A549 (cell line): ENCODE results near the gene C1QC. TPM values are rescaled to one million over a fixed set of nuclear protein-coding genes. Genes with fewer than 3 reads are reported as not detected.
A peak's percentile ranks its signal among the peaks of the same experiment; 100 is the strongest.

Experiments
- ATAC-seq, 2 experiments: fragments of 200-7000 bp in 1 of 2; fragments of >200 bp in 1 of 2; cut with Nextera tagmentation in 1 of 2; cut with Tn5 transposase in 1 of 2; 3 replicates each; pipeline versions ENCODE4 v1.8.0 to v1.9.1; 2018 to 2020; ENCODE audit warnings: mild to moderate bottlenecking in 1 of 2, moderate library complexity in 1 of 2
- CTCF ChIA-PET: fragments of 300-600 bp; sonication (Branson Sonifier 250); formaldehyde crosslinking; extraction: SDS; loops from one replicate; lab custom pipeline; 2021; ENCODE audit warnings: antibody characterized with exemption, inconsistent platforms; lab: Yijun Ruan, JAX
- POLR2A ChIA-PET: fragments of 350-600 bp; formaldehyde crosslinking; extraction: SDS; loops from one replicate; lab custom pipeline; 2021; ENCODE audit warnings: antibody characterized with exemption, inconsistent platforms; lab: Yijun Ruan, JAX
- DNase-seq, 2 experiments: peaks; one replicate each; pipeline versions ENCODE4 v3.0.0 to v3.0.0-alpha.2; 2011 to 2016; ENCODE audit warnings: low read depth in 1 of 2, low spot score in 1 of 2
- FAIRE-seq: peaks from 2 replicates; lab custom pipeline; 2011; peaks lifted over from hg19 to GRCh38; lab: Jason Lieb, UNC
- H3K27ac ChIP-seq, 2 experiments: fragments of >200 bp; sonication (Bioruptor Twin); formaldehyde crosslinking; 3 replicates each; pipeline ENCODE4 v1.5.1; 2016 to 2017
- H3K4me1 ChIP-seq: fragments of >200 bp; sonication (Bioruptor Twin); formaldehyde crosslinking; 3 replicates; pipeline ENCODE4 v1.6.1; 2016
- H3K4me2 ChIP-seq: fragments of >200 bp; sonication (Bioruptor Twin); formaldehyde crosslinking; 3 replicates; pipeline ENCODE4 v1.6.1; 2016
- H3K4me3 ChIP-seq: fragments of >200 bp; sonication (Bioruptor Twin); formaldehyde crosslinking; 3 replicates; pipeline ENCODE4 v1.5.1; 2016
- H3K9me3 ChIP-seq: fragments of >200 bp; sonication (Bioruptor Twin); formaldehyde crosslinking; 3 replicates; pipeline ENCODE4 v1.6.1; 2016
- CBX2 ChIP-seq: fragments of 200-600 bp; sonication (generic); IDR thresholded peaks from 2 replicates; pipeline ENCODE4 v1.6.1; 2016; ENCODE audit warnings: low read depth, mild to moderate bottlenecking, borderline replicate concordance
- CHD2 ChIP-seq: fragments of 150-350 bp; IDR thresholded peaks from 2 replicates; pipeline ENCODE4 v1.6.1; 2014; ENCODE audit warnings: low read length; ENCODE audit not compliant: partially characterized antibody
- CHD4 ChIP-seq: fragments of 200-600 bp; sonication (generic); IDR thresholded peaks from 2 replicates; pipeline ENCODE4 v1.6.1; 2016; ENCODE audit warnings: antibody characterized with exemption, mild to moderate bottlenecking, borderline replicate concordance
- EP300 ChIP-seq, 2 experiments: fragments of >200 bp; sonication (Bioruptor Twin); formaldehyde crosslinking; IDR thresholded peaks; 2 replicates in 1 of 2; 3 replicates in 1 of 2; pipeline ENCODE4 v1.6.1; 2016 to 2017
- ESRRA ChIP-seq: fragments of 150-350 bp; IDR thresholded peaks from 2 replicates; pipeline ENCODE4 v1.6.1; 2014; ENCODE audit warnings: mild to moderate bottlenecking, low read length, borderline replicate concordance
- FOSB ChIP-seq: fragments of 250-450 bp; sonication (Bioruptor Pico); IDR thresholded peaks from 2 replicates; pipeline ENCODE4 v1.5.0; 2020; ENCODE audit warnings: mild to moderate bottlenecking, moderate library complexity
- FOSL2 ChIP-seq, 2 experiments: fragments of 450-650 bp in 1 of 2; fragments of >200 bp in 1 of 2; sonication (Bioruptor Twin) in 1 of 2; formaldehyde crosslinking; IDR thresholded peaks; 2 replicates each; pipeline versions ENCODE4 v1.5.0 to v1.6.1; 2016 to 2020; ENCODE audit warnings: mild to moderate bottlenecking in 1 of 2, moderate library complexity in 1 of 2
- FOXS1 ChIP-seq: fragments of 250-450 bp; sonication (Bioruptor Pico); IDR thresholded peaks from 2 replicates; pipeline ENCODE4 v1.5.0; 2020; ENCODE audit warnings: mild to moderate bottlenecking, moderate library complexity
- GATA3 ChIP-seq: IDR thresholded peaks from 2 replicates; pipeline ENCODE4 v1.6.1; 2012; ENCODE audit warnings: borderline replicate concordance
- HEYL ChIP-seq: fragments of 250-450 bp; sonication (Bioruptor Pico); IDR thresholded peaks from 2 replicates; pipeline ENCODE4 v1.8.0; 2021; ENCODE audit warnings: mild to moderate bottlenecking, moderate library complexity
- HOXA7 ChIP-seq: fragments of 250-450 bp; sonication (Bioruptor Pico); IDR thresholded peaks from 2 replicates; pipeline ENCODE4 v1.5.0; 2020; ENCODE audit warnings: mild to moderate bottlenecking, moderate library complexity
- HOXB5 ChIP-seq: fragments of 250-450 bp; sonication (Bioruptor Pico); IDR thresholded peaks from 2 replicates; pipeline ENCODE4 v1.5.0; 2020; ENCODE audit warnings: mild to moderate bottlenecking, moderate library complexity
- JUN ChIP-seq, 2 experiments: fragments of >200 bp; sonication (Bioruptor Twin); formaldehyde crosslinking; IDR thresholded peaks; 2 replicates in 1 of 2; 3 replicates in 1 of 2; pipeline ENCODE4 v1.6.1; 2016 to 2017
- KDM1A ChIP-seq: fragments of 200-600 bp; sonication (generic); IDR thresholded peaks from 2 replicates; pipeline ENCODE4 v1.6.1; 2016; ENCODE audit warnings: low read depth, mild to moderate bottlenecking
- MAFK ChIP-seq: fragments of 450-650 bp; IDR thresholded peaks from 2 replicates; pipeline ENCODE4 v1.6.1; 2014; ENCODE audit not compliant: partially characterized antibody
- MAZ ChIP-seq: fragments of 150-350 bp; IDR thresholded peaks from 2 replicates; pipeline ENCODE4 v1.6.1; 2014; ENCODE audit warnings: antibody characterized with exemption, low read depth, low read length, borderline replicate concordance
- NFE2L2 ChIP-seq: fragments of 150-350 bp; conservative IDR thresholded peaks from 2 replicates; pipeline ENCODE4 v1.6.1; 2014; ENCODE audit warnings: low read length
- NPAS2 ChIP-seq: fragments of 250-450 bp; sonication (Bioruptor Pico); IDR thresholded peaks from 2 replicates; pipeline ENCODE4 v1.8.0; 2022; ENCODE audit warnings: mild to moderate bottlenecking, moderate library complexity, borderline replicate concordance
- POLR2A ChIP-seq: IDR thresholded peaks from 2 replicates; pipeline ENCODE4 v1.6.1; 2012; ENCODE audit warnings: mild to moderate bottlenecking, low read length
- RFX5 ChIP-seq: fragments of 450-650 bp; IDR thresholded peaks from 2 replicates; pipeline ENCODE4 v1.7.1; 2014; ENCODE audit warnings: antibody characterized with exemption, mild to moderate bottlenecking, moderate library complexity
- SMC3 ChIP-seq: fragments of >200 bp; sonication (Bioruptor Twin); formaldehyde crosslinking; IDR thresholded peaks from 3 replicates; pipeline ENCODE4 v1.6.1; 2018; ENCODE audit warnings: inconsistent platforms
- SREBF2 ChIP-seq: fragments of 450-650 bp; IDR thresholded peaks from 2 replicates; pipeline ENCODE4 v1.6.1; 2014; ENCODE audit warnings: mild to moderate bottlenecking, moderate library complexity
- USF2 ChIP-seq: fragments of 450-650 bp; IDR thresholded peaks from 2 replicates; pipeline ENCODE4 v1.6.1; 2014; ENCODE audit warnings: antibody characterized with exemption
- WGBS: methylation state at CpG from one replicate; pipeline ENCODE4 v1.1.6; 2017; ENCODE audit errors: missing lambda C conversion rate; 5-methylcytosine and 5-hydroxymethylcytosine counted together
- polyA plus RNA-seq, 4 experiments: library from polyadenylated mRNA; depleted of rRNA in 3 of 4; stranded (reverse); fragments of >200 nt; fragmentation: RNase III in 1 of 4; extraction: RNeasy Plus Mini Kit Qiagen cat#74134 plus additional on column Dnase treatment in 1 of 4; gene quantifications; 2 replicates in 3 of 4; 3 replicates in 1 of 4; pipeline ENCODE4 v1.2.3, GENCODE V29; 2011 to 2017
- TF ChIP-seq, protein P1 (sequence below): IDR thresholded peaks from 2 replicates; pipeline ENCODE4 v1.6.1; 2012
- TF ChIP-seq, protein P2 (sequence below): fragments of 200-600 bp; sonication (generic); IDR thresholded peaks from 2 replicates; pipeline ENCODE4 v1.6.1; 2016; ENCODE audit warnings: antibody characterized with exemption, mild to moderate bottlenecking, moderate library complexity
- TF ChIP-seq, protein P3 (sequence below): fragments of >200 bp; sonication (Bioruptor Twin); formaldehyde crosslinking; IDR thresholded peaks from 3 replicates; pipeline ENCODE4 v1.5.1; 2016

C1QC gene
- polyA plus RNA-seq, 2 of the 4 experiments (the other 2 are of a cell fraction), result not detected

- Histone ChIP-seq H3K4me1 (no peaks in the 10 kb centered on the region), H3K4me2 (no peak overlapping the region), H3K27ac (no peak overlapping the region), H3K9me3 (no peaks in the 10 kb centered on the region), H3K4me3 (no peak overlapping the region)
- DNase-seq (no peak), FAIRE-seq (no peak)
- CTCF ChIA-PET, result interaction anchor here (1.2 kb wide), 1 partner anchor 20 kb away, joined by 3 read pairs; no protein-coding TSS in a partner anchor
- TF ChIP-seq FOSL2 (IDR thresholded peaks at IDR 0.05) (no peak), FOSL2 (CRISPR knock-in tag; IDR thresholded peaks at IDR 0.05) (no peak), SREBF2 (no peak), FOXS1 (no peak), NFE2L2 (no peak), KDM1A (no peak), USF2 (no peak), NPAS2 (no peak), CHD4 (no peak), ESRRA (no peak), HEYL (CRISPR knock-in tag) (no peak), CHD2 (no peak), HOXA7 (CRISPR knock-in tag) (no peak), JUN (IDR thresholded peaks at IDR 0.05) (no peak), CBX2 (no peak), HOXB5 (CRISPR knock-in tag) (no peak), POLR2A (no peak), GATA3 (no peak)
- TF ChIP-seq, protein P1, sequence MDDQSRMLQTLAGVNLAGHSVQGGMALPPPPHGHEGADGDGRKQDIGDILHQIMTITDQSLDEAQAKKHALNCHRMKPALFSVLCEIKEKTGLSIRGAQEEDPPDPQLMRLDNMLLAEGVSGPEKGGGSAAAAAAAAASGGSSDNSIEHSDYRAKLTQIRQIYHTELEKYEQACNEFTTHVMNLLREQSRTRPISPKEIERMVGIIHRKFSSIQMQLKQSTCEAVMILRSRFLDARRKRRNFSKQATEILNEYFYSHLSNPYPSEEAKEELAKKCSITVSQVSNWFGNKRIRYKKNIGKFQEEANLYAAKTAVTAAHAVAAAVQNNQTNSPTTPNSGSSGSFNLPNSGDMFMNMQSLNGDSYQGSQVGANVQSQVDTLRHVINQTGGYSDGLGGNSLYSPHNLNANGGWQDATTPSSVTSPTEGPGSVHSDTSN, result no peak
- TF ChIP-seq, protein P2, sequence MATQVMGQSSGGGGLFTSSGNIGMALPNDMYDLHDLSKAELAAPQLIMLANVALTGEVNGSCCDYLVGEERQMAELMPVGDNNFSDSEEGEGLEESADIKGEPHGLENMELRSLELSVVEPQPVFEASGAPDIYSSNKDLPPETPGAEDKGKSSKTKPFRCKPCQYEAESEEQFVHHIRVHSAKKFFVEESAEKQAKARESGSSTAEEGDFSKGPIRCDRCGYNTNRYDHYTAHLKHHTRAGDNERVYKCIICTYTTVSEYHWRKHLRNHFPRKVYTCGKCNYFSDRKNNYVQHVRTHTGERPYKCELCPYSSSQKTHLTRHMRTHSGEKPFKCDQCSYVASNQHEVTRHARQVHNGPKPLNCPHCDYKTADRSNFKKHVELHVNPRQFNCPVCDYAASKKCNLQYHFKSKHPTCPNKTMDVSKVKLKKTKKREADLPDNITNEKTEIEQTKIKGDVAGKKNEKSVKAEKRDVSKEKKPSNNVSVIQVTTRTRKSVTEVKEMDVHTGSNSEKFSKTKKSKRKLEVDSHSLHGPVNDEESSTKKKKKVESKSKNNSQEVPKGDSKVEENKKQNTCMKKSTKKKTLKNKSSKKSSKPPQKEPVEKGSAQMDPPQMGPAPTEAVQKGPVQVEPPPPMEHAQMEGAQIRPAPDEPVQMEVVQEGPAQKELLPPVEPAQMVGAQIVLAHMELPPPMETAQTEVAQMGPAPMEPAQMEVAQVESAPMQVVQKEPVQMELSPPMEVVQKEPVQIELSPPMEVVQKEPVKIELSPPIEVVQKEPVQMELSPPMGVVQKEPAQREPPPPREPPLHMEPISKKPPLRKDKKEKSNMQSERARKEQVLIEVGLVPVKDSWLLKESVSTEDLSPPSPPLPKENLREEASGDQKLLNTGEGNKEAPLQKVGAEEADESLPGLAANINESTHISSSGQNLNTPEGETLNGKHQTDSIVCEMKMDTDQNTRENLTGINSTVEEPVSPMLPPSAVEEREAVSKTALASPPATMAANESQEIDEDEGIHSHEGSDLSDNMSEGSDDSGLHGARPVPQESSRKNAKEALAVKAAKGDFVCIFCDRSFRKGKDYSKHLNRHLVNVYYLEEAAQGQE, result no peak
- TF ChIP-seq, protein P3, sequence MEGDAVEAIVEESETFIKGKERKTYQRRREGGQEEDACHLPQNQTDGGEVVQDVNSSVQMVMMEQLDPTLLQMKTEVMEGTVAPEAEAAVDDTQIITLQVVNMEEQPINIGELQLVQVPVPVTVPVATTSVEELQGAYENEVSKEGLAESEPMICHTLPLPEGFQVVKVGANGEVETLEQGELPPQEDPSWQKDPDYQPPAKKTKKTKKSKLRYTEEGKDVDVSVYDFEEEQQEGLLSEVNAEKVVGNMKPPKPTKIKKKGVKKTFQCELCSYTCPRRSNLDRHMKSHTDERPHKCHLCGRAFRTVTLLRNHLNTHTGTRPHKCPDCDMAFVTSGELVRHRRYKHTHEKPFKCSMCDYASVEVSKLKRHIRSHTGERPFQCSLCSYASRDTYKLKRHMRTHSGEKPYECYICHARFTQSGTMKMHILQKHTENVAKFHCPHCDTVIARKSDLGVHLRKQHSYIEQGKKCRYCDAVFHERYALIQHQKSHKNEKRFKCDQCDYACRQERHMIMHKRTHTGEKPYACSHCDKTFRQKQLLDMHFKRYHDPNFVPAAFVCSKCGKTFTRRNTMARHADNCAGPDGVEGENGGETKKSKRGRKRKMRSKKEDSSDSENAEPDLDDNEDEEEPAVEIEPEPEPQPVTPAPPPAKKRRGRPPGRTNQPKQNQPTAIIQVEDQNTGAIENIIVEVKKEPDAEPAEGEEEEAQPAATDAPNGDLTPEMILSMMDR, result no peak
- TF ChIP-seq, all 56 proteins: peak for 0
- WGBS, result 0% methylated on average over 6 of the region's 6 CpGs
- ATAC-seq, result no peak
- POLR2A ChIA-PET, result no interaction called here
Observed at GRCh38 chr1:22609291-22609690, 34.1 kb upstream of the C1QC start.

GRCh38 chr1:22611530-22611947, 31.9 kb upstream of the C1QC start:
- no peak for FAIRE-seq
- Histone ChIP-seq H3K4me1 (no peaks in the 10 kb centered on the region), H3K9me3 (no peaks in the 10 kb centered on the region), H3K4me2 (no peak overlapping the region), H3K27ac (no peak overlapping the region), H3K4me3 (no peak overlapping the region)
- peak; percentile 63 to 77; a peak in 4 of 6 replicates for ATAC-seq
- 40% methylated on average over 1 of the region's 7 CpGs for WGBS
- peak in 1 of 2 experiments; percentile 38 for DNase-seq
- ChIA-PET CTCF (interaction anchor here (1.3 to 2.2 kb wide), 2 partner anchors 31 to 191 kb away, joined by 3 to 11 read pairs; no protein-coding TSS in a partner anchor), POLR2A (no interaction called here)
- TF ChIP-seq MAZ (no peak), JUN (IDR thresholded peaks at IDR 0.05) (no peak), KDM1A (no peak), EP300 (IDR thresholded peaks at IDR 0.05) (no peak), SMC3 (no peak), FOSB (no peak), MAFK (no peak), SREBF2 (no peak), RFX5 (no peak)
- TF ChIP-seq, protein P3, result no peak
- TF ChIP-seq, protein P2, result peak; percentile 95
